NCI-H1436 treated with DMSO at 0.1 percent for 48 hours (cell line): ENCODE data around the gene GPR89B.
"Not testable (repeated sequence)": the region's sequence is repeated elsewhere in the genome, so short reads cannot be mapped to it uniquely, and the experiment has no call there.

Experiments
- DNase-seq: peaks from one replicate; lab custom pipeline; 2025; lab: John Stamatoyannopoulos, UW

Gene GPR89B

GRCh38 chr1:147928236-147929132 lies at the start of gene GPR89B:
Gene GPR89B, plus strand, starts transcription at chr1:147928420. Its CDS starts 117 bp downstream, at chr1:147928537.
- peak; percentile 34 for DNase-seq

GRCh38 chr1:147879911-147880310 lies 48.3 kb upstream of the GPR89B start:
- no peak for DNase-seq

GRCh38 chr1:147882535-147882934 lies 45.7 kb upstream of the GPR89B start:
- DNase-seq, result no peak

GRCh38 chr1:147890177-147890790 lies 37.9 kb upstream of the GPR89B start:
- DNase-seq, result no peak

GRCh38 chr1:147891088-147891487 lies 37.1 kb upstream of the GPR89B start:
- no peak for DNase-seq

- DNase-seq, result no peak
Measured at GRCh38 chr1:147892216-147892615, 36.0 kb upstream of the GPR89B start.

GRCh38 chr1:147892731-147893214 lies 35.4 kb upstream of the GPR89B start:
- no peak for DNase-seq

GRCh38 chr1:147895123-147895522 lies 33.1 kb upstream of the GPR89B start:
- no peak for DNase-seq

GRCh38 chr1:147897029-147897752 lies 31.0 kb upstream of the GPR89B start:
- no peak for DNase-seq

- no peak for DNase-seq
Measured at GRCh38 chr1:147897789-147898188, 30.4 kb upstream of the GPR89B start.

- DNase-seq, result no peak
Measured at GRCh38 chr1:147902253-147902845, 25.9 kb upstream of the GPR89B start, which contains the start of gene GJA8. Gene GJA8, plus strand, starts transcription at chr1:147902795. Its CDS starts 5,161 bp downstream, at chr1:147907956.

- no peak for DNase-seq
Measured at GRCh38 chr1:147904726-147905125, 23.5 kb upstream of the GPR89B start.

GRCh38 chr1:147907786-147908509 lies 20.3 kb upstream of the GPR89B start:
- DNase-seq, result no peak

GRCh38 chr1:147912553-147912952 lies 15.7 kb upstream of the GPR89B start:
- no peak for DNase-seq

GRCh38 chr1:147913362-147913942 lies 14.8 kb upstream of the GPR89B start:
- DNase-seq, result no peak

GRCh38 chr1:147919896-147920295 lies 8.3 kb upstream of the GPR89B start:
- DNase-seq, result no peak

GRCh38 chr1:147924813-147925212 lies 3.4 kb upstream of the GPR89B start:
- DNase-seq, result no peak

- not testable (repeated sequence) for DNase-seq
Measured at GRCh38 chr1:147927215-147927614, 1.0 kb upstream of the GPR89B start.

- DNase-seq, result not testable (repeated sequence)
Measured at GRCh38 chr1:147927689-147928088, 531 bp upstream of the GPR89B start.

- not testable (repeated sequence) for DNase-seq
Measured at GRCh38 chr1:147931137-147931536, 2.9 kb downstream of the GPR89B start.

- not testable (repeated sequence) for DNase-seq
Measured at GRCh38 chr1:147935296-147935695, 7.1 kb downstream of the GPR89B start.
